NCI-H748 (cell line): ENCODE measurements around the gene CACNA1G.
A peak's percentile ranks its signal among the peaks of the same experiment; 100 is the strongest.

Experiments
- DNase-seq: peaks from one replicate; lab custom pipeline; 2025; ENCODE audit not compliant: unreplicated experiment; lab: John Stamatoyannopoulos, UW

CACNA1G gene

DNA sequence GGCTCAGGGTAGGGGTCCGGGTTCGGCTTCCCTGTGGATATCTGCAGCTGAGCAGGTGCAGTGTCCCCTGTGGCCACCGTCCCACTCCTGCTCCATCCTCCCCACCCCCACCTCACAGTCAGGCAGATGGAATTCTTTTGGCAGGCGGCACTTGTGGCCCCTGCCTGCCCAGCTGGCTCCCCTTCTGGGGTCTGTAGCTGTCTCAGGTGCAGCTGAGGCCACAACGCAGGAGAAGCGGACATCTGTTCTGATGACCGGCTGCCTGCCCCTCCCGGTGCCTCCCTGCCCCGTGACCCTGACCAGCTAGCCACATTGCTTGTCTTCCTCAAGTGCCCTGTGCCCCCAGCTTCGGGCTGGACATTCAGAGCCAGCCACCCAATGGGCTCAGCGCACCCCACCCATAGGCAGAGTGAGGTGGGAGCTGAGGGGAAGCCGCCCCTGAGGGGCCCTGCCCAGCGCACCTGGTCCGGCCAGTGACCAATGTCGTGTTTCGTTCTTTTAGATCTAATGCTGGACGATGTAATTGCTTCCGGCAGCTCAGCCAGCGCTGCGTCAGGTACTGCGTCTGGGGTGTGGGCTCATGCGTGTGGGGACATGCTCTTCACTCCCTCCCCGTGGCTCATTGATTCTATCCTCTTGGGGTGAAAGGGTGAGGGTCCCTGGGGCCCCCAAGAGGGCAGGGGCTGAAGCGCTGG lies 49.0 kb downstream of the CACNA1G start:
- DNase-seq = no peak

DNA sequence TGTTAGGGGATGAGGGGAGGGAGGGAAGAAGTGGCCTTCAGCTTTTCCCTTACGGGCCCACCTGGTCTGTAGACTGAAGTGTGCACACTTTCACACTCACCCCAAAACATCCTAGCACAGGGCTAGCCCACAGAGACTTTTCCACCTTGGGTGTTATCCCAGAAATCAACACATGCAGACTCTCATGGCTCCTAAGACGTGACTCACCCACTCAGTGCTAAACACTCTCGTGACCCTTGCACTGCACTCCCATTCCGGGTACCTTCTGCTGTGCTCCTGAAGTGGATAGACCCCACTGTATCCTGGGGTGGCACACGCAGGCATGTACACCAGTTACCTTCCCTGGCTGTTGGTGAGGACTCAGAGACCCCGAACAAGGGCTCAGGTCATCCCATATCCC lies 51.1 kb downstream of the CACNA1G start:
- DNase-seq = no peak

DNA sequence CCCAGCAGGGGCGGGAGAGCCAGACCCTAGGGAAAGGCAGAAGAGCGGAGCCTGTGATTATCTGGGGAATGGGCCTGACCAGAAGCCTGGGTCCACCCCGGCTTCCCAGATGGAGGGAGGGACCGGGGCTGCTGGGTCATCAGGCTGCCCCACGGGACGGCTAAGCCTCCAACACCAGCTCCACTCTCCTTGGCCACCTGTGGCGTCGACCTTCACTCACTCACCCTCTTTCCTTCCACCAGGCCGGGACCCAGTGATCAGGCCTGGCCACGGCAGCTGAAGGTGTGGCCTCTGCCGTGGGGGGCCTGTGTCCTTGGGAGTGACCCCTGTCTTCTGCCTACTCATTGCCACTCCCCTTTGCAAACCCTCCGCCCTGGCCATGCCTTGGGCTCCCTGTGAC lies 51.8 kb downstream of the CACNA1G start:
- no peak for DNase-seq

DNA sequence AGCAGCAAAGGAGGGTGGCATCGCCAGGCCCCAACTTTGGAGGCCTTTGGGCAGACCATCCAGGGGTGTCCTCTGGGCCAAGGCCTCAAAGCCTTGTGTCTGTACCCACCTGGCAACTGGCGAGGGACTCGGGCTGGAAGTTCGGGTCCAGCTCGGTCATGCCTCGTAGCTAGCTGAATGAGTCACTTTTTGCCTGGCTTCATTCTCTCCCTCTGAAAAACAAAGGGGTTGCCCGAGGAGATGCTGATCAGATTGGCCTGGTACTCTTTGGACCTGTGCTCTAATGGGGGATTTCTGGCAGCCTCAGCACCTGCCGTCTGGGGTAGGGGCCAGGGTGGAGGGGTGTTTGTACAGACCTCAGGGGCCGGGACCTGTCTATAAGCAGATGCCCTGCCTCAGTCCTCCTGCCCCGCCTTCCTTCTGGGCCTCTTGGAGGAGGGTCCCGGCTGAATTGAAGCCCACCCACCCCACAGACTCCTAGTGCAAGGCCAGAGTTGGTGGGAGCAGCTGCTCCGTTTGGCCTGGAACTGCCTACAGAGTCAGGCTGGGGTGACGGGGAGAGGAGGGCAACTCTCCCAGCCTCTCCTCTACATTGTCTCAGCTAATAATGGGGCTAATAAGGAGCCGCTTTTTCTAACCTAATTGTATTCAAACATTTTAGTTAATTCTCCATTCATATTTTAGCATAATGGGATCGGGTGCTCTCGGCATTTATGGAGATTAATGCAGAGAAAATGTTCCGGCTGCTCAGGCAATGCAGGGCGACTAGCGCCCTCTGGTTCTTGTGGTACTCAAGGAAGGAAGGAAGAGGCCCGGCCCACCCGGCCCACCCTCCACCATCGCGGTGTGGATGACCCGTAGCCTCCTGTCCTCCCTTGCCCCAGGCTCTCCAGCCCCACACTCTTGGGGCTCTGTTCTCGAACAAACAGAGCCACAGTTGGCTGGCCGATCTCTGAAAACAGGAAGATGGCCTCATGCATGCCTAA lies 52.8 kb downstream of the CACNA1G start:
- no peak for DNase-seq

DNA sequence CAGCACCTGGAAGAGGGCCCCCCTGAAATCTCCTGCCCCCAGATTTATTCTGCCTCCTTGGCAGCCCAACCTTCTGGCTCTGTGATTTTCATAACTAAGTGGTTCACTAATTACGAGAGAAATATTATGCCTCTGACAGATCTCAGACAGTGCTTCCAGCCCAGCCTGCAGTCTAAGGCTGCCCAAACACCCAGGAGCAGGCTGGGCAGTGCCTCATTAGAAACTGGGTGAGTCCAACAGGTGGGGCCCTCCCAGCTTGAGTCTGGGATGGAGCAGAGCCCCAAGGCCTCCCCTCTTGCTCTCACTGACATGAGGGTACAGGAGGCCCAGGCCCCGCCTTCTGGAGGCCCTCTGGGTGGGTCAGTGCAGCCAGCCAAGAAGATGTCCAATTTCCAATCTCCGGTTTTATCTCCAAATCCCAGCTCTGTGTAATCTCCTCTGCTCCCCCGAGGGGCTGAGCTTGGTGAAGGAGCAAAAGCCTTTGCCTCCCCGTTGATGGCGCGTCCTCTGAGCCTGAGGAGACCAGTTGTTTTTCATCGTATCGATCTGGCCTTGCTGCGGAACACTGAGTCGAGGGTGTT lies 54.0 kb downstream of the CACNA1G start:
- no peak for DNase-seq

DNA sequence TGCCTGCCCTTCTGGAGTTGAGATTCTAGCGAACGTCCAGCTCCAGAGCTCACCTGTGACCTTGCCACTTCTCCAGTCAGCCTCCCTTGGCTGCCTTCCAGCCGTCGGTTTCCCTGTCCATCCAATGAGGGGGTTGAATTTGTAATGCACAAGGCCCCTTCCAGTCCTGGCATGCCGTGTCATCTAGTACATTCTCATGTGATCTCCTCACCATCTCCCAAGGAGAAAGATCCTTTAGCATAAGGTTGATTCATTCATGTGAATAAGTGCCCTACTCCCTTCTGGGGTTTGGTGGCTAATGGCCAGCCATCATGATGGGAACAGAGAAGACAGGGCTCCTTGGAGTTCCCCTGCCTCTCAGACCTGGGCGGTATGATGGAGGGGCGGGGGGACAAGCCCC lies 55.3 kb downstream of the CACNA1G start:
- DNase-seq = no peak

DNA sequence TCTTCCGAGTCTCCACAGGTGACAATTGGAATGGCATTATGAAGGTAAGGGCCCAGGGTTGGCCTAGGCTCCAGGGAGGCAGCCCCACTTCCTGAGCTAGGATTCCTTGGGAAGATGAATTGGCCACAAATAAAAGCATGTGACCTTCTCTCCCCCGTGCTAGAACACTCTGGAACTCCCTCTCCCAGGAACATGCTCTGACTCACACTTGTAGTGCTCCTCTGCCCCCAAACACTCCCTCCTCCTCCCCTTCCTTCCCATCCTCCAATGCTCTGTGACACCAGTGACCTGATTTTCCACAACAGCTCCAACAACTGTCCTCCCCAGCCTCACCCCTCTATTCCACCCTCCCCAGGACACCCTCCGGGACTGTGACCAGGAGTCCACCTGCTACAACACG lies 57.8 kb downstream of the CACNA1G start:
- no peak for DNase-seq

DNA sequence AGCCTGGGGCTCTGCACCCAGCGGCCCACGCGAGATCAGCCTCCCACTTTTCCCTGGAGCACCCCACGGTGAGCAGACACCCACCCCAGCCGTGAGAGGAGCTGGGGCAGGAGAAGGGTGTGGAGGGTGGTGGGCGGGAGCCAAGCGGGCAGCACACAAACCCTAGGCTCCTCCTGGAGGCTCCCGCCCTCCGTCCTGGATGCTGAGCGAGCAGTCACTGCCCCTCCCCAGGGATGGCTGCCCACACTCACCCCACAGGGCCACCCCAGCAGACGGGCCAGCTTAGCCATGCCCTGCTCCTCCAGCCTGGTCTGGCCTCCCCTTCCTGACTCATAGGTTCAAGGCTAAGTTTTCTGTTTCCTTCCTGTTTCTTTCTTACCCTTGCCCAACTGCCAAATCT lies 58.4 kb downstream of the CACNA1G start:
- DNase-seq = no peak

DNA sequence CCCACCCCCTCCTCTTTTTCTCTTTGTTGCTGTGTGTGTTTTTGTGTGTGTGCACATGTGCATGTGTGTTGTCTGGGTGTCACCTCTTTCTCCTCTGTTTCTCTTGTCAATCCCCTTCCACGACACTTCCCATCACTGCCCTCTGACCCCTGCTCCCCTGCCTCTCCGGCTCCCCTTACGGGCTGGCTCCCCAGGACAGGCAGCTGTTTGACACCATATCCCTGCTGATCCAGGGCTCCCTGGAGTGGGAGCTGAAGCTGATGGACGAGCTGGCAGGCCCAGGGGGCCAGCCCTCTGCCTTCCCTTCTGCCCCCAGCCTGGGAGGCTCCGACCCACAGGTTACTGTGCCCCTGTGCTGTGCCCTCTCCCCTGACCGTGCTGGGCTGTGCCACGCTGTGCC lies 59.0 kb downstream of the CACNA1G start:
- DNase-seq = no peak

DNA sequence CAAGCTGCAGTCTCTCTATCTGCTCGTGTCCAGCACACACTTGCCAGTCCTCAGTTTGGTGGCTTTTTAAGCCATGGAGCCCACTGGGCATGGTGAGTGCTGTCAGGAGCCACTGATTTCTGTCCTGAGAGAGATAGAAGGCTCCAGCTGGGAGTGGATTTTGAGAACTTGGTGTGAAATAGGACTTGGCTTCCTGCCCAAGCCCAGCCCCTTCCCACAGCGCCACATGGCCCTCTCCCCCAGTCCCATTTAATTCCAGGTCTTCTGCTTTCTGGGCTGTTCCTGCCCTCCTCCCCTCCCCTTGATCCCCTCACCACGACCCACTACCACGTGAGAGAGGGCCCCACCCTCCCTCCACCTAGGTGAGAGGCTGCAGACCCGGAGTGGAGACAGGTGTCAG lies 59.7 kb downstream of the CACNA1G start:
- no peak for DNase-seq

DNA sequence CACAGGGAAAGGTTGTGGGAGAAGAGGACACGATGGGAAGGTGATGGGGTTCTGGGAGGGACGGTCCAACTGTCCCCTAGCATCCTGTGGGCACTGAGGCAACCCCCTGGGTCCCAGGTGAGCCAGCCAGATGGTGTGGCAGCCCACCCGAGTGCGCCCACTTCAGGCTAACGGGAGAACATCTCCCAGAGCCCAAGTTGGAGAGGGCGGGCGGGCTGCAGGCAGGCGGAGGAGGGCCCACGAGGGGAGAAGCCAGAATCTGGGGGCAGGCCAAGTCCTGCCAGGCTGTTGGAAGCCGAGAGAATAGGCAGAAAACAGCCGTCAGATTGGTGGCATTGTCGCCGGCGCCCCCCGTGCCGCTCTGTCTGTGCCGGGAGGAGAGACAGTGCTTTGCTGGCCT lies 60.3 kb downstream of the CACNA1G start:
- DNase-seq = no peak

DNA sequence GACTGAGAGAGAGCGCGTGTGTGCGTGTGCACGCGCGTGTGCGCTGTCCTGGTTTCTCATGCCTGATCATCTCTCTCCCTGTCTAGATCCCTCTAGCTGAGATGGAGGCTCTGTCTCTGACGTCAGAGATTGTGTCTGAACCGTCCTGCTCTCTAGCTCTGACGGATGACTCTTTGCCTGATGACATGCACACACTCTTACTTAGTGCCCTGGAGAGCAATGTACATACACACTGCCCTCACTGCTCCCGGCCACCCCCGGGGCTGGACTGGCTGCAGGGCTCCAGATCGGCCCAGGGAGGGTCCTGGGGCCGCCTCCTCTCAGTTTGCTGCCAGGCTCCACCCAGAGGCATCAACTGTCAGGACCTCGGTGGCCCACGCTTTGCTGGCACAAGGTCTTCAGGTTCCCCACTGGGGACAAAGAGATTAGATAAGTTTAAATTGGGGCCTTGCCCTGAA lies 61.1 kb downstream of the CACNA1G start:
- no peak for DNase-seq

DNA sequence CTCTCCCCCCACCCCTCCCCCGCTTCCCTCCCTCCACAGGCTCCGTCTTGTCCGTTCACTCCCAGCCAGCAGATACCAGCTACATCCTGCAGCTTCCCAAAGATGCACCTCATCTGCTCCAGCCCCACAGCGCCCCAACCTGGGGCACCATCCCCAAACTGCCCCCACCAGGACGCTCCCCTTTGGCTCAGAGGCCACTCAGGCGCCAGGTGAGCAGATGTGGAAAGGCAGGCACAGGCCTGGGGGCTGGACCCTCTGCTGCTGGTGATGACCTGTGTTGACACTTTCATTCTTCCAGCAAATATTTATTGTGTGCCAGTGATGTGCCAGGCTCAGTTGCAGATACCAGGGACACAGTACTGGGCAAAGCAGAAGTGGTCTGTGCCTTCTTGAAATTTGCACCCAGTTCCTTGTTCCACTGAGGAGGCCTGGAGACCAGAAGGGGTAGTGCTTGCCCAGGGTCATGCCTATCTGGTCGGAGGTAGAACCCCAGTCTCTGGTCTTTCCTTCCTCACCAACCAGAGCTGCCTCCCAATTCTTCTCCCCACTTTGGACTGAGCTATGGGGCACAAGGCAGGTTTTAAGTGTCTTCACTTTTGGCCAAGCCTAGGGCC lies 63.9 kb downstream of the CACNA1G start:
- no peak for DNase-seq

DNA sequence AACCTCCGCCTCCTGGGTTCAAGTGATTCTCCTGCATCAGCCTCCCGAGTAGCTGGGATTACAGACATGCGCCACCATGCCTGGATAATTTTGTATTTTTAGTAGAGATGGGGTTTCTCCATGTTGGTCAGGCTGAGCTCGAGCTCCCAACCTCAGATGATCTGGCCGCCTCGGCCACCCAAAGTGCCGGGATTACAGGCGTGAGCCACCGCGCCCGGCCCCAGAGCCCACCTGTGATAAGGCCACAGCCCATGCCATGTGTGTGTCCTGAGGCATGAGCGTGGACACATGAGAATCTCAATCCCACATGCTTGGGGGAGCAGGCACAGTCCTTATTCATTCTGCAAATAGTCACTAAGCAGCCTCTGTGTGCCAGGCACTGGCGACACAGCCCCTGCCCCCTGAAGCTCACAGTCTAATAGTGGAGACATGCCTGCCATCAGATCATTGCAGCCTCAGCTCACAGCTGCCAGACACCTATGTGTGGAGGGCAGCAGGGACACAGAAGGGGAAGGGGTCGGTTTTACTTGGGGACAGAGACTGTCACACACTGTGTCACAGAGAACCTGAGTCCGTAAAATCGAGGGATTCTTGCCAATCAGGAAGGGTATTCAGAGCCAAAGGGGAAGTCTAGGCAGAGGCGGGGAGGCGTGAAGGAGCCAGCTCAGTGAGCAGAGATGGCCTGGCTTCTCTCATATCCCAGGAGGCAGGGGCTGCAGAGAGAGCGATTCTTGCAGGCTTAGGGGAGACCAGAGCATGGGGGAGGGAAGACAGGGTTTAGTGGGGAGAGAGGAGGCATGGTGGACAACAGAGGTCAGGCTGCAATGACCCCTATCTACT lies 64.7 kb downstream of the CACNA1G start:
- no peak for DNase-seq

DNA sequence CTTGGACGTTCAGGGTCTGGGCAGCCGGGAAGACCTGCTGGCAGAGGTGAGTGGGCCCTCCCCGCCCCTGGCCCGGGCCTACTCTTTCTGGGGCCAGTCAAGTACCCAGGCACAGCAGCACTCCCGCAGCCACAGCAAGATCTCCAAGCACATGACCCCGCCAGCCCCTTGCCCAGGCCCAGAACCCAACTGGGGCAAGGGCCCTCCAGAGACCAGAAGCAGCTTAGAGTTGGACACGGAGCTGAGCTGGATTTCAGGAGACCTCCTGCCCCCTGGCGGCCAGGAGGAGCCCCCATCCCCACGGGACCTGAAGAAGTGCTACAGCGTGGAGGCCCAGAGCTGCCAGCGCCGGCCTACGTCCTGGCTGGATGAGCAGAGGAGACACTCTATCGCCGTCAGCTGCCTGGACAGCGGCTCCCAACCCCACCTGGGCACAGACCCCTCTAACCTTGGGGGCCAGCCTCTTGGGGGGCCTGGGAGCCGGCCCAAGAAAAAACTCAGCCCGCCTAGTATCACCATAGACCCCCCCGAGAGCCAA lies 65.6 kb downstream of the CACNA1G start:
- DNase-seq = peak; percentile 63

DNA sequence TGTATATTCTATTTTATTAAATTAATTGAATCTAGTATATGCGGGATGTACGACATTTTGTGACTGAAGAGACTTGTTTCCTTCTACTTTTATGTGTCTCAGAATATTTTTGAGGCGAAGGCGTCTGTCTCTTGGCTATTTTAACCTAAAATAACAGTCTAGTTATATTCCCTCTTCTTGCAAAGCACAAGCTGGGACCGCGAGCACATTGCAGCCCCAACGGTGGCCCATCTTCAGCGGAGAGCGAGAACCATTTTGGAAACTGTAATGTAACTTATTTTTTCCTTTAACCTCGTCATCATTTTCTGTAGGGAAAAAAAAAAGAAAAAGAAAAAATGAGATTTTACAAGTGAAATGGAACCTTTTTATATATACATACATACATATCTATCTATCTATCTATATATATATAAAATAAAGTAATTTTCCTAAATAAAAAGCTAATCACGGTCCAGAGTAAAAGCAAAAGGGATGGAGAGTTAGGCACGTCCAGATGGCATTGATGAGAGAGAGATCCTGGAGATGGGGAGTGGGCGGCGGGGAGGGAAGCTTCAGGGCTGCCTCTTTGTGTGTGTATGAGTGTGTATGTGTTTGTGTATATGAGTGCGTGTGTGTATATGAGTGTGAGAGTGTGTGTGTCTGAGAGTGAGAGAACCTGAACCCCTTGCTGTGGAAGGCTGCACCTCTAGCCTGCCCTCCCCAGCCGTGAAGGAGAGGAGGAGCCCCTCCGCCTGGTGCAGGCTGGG lies 66.7 kb downstream of the CACNA1G start:
- DNase-seq = no peak

DNA sequence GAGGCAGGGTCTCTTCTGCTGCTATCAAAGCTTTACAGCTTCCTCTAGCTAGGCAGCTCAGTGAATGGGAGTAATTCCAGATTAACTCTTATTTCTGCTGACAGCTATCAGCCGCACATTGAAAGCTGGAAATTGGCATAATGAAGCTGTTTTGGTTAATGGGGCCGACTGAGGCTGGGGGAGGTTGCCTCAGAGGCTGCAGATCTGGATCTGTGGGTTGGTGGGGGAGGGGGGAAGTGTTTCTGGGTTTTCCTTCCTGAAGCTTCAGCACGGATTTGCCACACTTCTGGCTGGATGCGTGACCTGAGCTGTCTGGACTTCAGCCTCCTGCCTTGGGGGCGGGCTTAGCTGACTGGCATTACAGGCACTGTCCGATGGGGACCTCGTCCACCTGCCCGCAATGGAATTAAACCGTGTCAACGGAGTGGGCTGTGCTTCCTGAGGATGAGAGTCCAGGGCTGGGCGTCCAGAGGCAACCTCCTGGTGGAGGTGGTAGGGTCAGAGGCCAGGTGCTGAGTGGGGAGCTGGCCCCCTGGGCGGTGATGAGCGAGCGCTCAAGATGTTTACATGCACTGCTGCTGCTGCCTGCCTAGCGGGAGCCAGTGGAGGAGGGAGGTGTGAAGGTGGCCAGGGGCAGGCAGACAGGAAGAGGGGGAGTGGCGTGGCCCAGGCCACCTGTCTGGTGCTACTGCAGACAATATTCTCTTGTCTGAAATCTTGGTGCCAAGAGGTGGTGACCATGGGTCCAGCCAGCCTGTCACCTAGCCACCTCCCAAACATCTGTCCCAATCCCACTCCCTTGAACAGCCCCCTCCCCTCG lies 67.5 kb downstream of the CACNA1G start:
- peak; percentile 66 for DNase-seq

DNA sequence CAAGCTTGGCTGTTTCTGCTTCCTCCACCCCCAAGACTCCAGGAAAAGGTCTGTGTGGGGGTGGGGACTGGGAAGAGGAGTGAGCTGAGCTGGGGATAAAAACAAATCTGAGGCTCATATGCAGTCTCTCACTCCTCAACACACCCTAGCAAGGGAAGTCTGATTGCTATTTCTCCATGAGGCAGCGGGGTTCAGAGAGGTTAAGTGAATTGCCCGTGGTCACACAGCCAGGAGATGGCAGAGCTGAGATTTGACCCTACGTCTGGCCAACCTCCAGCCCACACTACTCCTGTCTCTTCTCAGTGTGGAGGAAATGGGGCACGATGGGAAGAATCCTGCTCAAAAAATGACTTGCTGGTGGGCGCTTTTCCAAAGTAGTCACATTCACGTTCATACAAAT lies 69.4 kb downstream of the CACNA1G start:
- DNase-seq = no peak
